HG03575 (cell line): ENCODE data around the gene MYH6.
"Not testable (repeated sequence)": the region's sequence is repeated elsewhere in the genome, so short reads cannot be mapped to it uniquely, and the experiment has no call there.

Experiments used
- ATAC-seq: cut with Tn5 transposase; IDR thresholded peaks from one replicate; pipeline ENCODE4 v1.9.1; 2021; ENCODE audit not compliant: unreplicated experiment, insufficient number of reproducible peaks, low FRiP score; ENCODE audit errors: extremely low read depth

MYH6 gene

GRCh38 chr14:23407516-23408306, at the start of gene MYH6:
TSS of gene MYH6 (minus strand) at chr14:23408273. CDS start at chr14:23407223, 1,050 bp downstream.
- ATAC-seq: no peak

GRCh38 chr14:23456883-23457586, 49.0 kb upstream of the MYH6 start:
- not testable (repeated sequence) for ATAC-seq

GRCh38 chr14:23454445-23454856, 46.4 kb upstream of the MYH6 start:
- ATAC-seq: no peak

DNA sequence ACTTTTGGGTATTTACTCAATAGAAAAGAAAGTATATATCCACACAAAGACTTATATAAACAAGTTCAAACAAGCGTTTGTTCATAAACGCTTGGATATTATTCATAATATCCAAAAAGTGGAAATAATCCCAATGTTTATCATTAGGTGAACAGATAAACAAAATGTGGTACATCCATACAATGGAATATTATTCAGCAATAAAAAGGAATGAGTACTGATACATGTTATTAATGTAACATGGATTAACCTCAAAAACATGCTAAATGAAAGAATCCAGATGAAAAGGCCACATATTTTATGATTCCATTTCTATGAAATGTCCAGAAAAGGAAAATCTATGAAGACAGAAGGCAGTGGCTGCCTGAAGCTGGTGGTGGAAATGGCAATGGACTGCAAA, 44.2 kb upstream of the MYH6 start:
- ATAC-seq: no peak

DNA sequence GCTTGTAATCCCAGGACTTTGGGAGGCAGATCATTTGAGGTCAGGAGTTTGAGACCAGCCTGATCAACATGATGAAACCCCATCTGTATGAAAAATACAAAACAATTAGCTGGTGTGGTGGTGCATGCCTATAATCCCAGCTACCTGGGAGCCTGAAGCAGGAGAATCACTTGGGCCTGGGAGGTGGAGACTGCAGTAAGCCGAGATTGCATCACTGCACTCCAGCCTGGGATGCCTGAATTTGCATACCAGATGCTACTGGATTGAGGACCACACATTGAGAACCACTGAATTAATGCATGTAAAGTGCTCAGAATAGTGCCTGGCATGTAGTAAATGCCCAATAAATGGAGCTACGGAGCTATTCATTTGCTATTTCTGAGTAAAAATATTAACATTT, 42.3 kb upstream of the MYH6 start:
- no peak for ATAC-seq

- no peak for ATAC-seq
Measured at GRCh38 chr14:23449314-23449713, 41.2 kb upstream of the MYH6 start.

- no peak for ATAC-seq
Measured at GRCh38 chr14:23447361-23448350, 39.6 kb upstream of the MYH6 start.

- no peak for ATAC-seq
Measured at GRCh38 chr14:23446291-23446851, 38.3 kb upstream of the MYH6 start.

DNA sequence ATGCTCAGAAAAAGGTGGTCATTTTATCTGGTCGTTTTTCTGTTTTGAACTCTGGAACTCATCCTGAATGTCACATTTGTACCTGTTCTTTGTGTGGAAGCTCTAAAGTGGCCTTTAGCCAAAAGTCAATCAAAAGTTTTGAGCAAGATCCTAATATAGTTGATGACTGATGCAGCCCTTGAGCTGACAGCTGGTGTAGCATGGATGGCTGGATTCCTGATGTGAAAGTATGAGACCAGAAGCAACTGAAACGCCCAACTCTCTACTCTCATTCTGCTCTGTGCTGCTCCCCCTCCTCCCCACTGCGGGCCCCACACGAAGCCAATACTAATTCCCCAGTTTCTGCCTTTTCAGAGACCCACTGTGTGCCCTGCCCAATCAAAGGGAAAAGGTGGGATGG, 37.7 kb upstream of the MYH6 start:
- ATAC-seq: no peak

- ATAC-seq: no peak
Measured at GRCh38 chr14:23444314-23444713, 36.2 kb upstream of the MYH6 start.

DNA sequence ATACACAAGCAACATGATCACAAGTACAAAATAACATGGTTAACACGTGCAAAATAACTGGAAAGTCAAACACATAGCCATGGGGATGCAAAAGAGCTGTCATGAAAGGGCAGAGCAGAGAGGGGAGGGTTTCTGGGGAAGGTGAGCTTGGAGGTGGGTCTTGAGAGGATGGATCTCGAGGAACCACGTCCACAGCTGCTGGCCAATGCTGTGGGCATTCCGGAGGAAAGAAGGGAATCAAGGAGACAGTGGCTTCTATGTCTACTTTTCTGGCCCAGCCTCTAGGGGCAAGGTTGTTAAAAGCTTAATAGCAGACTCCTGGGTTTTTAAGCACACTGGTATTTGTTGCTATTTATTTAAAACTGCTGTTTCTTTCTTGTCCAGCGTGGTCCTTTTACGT, 35.8 kb upstream of the MYH6 start:
- ATAC-seq: no peak

DNA sequence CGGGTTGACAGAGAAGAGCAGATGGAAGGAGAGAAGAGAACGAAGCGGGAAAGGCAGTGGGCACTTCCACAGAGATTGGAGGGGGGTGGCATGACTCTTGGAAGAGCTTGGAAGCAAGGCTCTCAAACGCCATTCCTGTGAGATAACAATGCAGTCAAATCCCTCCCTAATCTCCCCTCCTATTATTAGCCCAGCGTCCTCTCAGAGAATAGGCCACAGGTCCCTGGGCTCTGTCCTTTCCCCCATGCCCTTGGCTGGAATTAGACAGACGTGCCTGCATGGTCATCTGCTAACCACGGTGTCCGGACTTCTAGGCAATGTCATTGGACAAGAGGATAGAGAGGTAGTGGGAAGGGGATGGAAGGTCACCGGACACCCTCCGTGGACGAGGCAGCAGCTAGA, 35.3 kb upstream of the MYH6 start:
- ATAC-seq: no peak

DNA sequence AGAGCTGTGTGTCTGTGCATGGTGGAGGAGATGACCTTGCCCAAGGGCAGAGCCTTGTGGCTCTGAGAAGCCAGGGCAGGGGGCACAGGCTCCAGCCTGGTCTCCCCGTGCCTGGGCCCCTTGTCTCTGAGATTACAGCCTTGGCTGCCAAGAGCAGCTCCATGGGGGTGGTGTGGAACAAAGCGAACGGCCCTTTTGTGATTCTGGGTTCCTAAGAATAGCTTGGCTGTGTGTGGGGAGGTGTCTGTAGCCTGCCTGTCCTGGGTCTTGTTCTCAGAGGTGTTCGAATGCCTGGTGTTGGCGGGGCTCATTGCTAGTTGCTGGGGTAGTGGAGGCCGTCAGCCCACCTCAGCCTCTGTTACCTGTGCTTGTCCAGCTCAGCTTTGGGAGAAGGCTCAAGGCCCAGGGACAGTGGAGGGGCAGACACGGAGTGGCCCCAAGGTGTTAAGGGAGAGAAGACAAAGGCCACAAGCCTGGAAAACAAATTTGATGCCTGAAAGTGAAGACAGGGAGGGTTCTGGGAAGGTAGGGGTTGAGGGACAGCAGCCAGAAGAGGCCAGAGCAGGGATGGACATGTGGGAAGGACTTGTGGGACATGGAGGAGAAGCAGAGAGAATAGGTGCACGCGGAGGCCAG, 34.8 kb upstream of the MYH6 start:
- no peak for ATAC-seq

GRCh38 chr14:23441076-23441475, 33.0 kb upstream of the MYH6 start:
- no peak for ATAC-seq

DNA sequence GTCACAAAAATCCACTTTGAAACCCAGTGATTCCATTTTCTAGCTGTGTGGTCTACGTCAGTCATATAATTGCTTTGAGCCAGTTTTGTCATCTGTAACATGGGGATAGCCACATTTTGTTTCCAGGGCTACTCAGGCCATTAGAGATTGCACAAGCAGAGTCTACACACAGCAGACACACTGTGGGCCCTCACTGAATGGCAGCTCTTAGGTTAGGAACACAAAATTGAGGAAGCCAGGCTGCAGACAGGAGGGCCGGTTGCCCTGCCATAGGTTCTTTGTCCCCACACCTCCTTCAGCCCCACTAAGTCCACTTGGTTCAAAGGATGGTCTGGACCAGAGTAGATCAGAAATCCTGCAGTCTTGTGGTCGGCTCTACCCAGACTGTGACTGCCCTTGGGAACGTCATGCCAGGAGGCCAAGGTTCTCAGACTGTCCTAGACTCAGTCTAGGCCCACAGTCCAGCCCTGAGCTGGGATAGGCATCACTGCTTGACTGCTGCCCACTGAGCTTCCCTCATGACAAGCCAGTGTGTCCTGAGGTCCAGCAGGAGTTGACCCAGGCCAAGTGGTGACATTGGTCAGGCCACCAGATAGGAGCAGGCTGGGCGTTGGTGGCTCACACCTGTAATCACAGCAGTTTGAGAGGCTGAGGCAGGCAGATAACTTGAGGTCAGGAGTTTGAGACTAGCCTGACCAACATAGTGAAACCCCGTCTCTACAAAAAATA, 31.2 kb upstream of the MYH6 start:
- ATAC-seq: no peak

- no peak for ATAC-seq
Measured at GRCh38 chr14:23438101-23438971, 30.3 kb upstream of the MYH6 start.
